Keratinocyte (primary cell): ENCODE results near the gene CDK17. TPM values are rescaled to one million over a fixed set of nuclear protein-coding genes. Genes with fewer than 3 reads are reported as not detected.
A peak's percentile ranks its signal among the peaks of the same experiment; 100 is the strongest.
"Not testable (repeated sequence)": the region's sequence is repeated elsewhere in the genome, so short reads cannot be mapped to it uniquely, and the experiment has no call there.

Experiments used
- DNase-seq: peaks from one replicate; pipeline ENCODE4 v3.0.0-alpha.2; 2011; ENCODE audit warnings: low read depth, missing footprints, low spot score
- FAIRE-seq: peaks from 2 replicates; lab custom pipeline; 2011; peaks lifted over from hg19 to GRCh38; lab: Jason Lieb, UNC
- H2AFZ ChIP-seq: 2 replicates; pipeline ENCODE4 v1.6.0; 2012; ENCODE audit warnings: low read length, control low read depth, inconsistent platforms; ENCODE audit not compliant: control insufficient read depth
- H3K27ac ChIP-seq: 2 replicates; pipeline ENCODE4 v1.5.1; 2011; ENCODE audit warnings: low read length; ENCODE audit not compliant: control insufficient read depth, insufficient read depth
- H3K27me3 ChIP-seq: 3 replicates; pipeline ENCODE4 v1.6.0; 2011; ENCODE audit warnings: low read length; ENCODE audit not compliant: control insufficient read depth, insufficient read depth; ENCODE audit errors: extremely low read depth
- H3K36me3 ChIP-seq, 2 experiments: 2 replicates in 1 of 2; 3 replicates in 1 of 2; pipeline ENCODE4 v1.5.1; 2011; ENCODE audit warnings: low read length in 2 of 2, mild to moderate bottlenecking in 1 of 2; ENCODE audit not compliant: control insufficient read depth in 2 of 2, insufficient read depth in 2 of 2; ENCODE audit errors: extremely low read depth in 1 of 2
- H3K4me1 ChIP-seq: 3 replicates; pipeline ENCODE4 v1.5.1; 2011; ENCODE audit warnings: low read length; ENCODE audit not compliant: control insufficient read depth, insufficient read depth; ENCODE audit errors: extremely low read depth
- H3K4me2 ChIP-seq: 3 replicates; pipeline ENCODE4 v1.6.0; 2011; ENCODE audit warnings: low read depth, low read length; ENCODE audit not compliant: control insufficient read depth, insufficient read depth; ENCODE audit errors: extremely low read depth
- H3K4me3 ChIP-seq, 3 experiments: fragments of 200-600 bp in 1 of 3; sonication (generic) in 1 of 3; 2 replicates in 2 of 3; 3 replicates in 1 of 3; pipeline ENCODE4 v1.5.1; 2011 to 2016; ENCODE audit warnings: low read length in 3 of 3, mild to moderate bottlenecking in 3 of 3, control low read depth in 2 of 3, inconsistent platforms in 1 of 3, low read depth in 1 of 3, mixed read lengths in 1 of 3, mixed run types in 1 of 3, moderate library complexity in 1 of 3; ENCODE audit not compliant: control insufficient read depth in 2 of 3, insufficient read depth in 2 of 3; ENCODE audit errors: extremely low read depth in 1 of 3
- H3K79me2 ChIP-seq: 2 replicates; pipeline ENCODE4 v1.6.0; 2012; ENCODE audit warnings: low read length; ENCODE audit not compliant: control insufficient read depth, insufficient read depth
- H3K9ac ChIP-seq: 3 replicates; pipeline ENCODE4 v1.6.0; 2011; ENCODE audit warnings: low read length; ENCODE audit not compliant: control insufficient read depth, insufficient read depth; ENCODE audit errors: extremely low read depth
- H3K9me1 ChIP-seq: 3 replicates; pipeline ENCODE4 v1.6.0; 2011; ENCODE audit warnings: low read length; ENCODE audit not compliant: control insufficient read depth, insufficient read depth; ENCODE audit errors: extremely low read depth
- H3K9me3 ChIP-seq: 2 replicates; pipeline ENCODE4 v1.5.1; 2012; ENCODE audit warnings: low read depth, low read length; ENCODE audit not compliant: control insufficient read depth
- H4K20me1 ChIP-seq: 3 replicates; pipeline ENCODE4 v1.6.0; 2011; ENCODE audit warnings: low read length; ENCODE audit not compliant: control insufficient read depth, insufficient read depth; ENCODE audit errors: extremely low read depth
- EZH2 ChIP-seq: IDR thresholded peaks from one replicate; pipeline ENCODE4 v1.6.1; 2012; ENCODE audit warnings: inconsistent platforms, mild to moderate bottlenecking, low read length, moderate library complexity
- dilution Hi-C: fragments of 300-500 bp; cut with MboI; formaldehyde crosslinking; loops from one replicate; pipeline ENCODE4 v1.7.0; 2020; ENCODE audit warnings: low sequenced_read_pairs; ENCODE audit not compliant: extremely low pct_ligation_motif_present
- polyA plus RNA-seq, 5 experiments: library from polyadenylated mRNA; depleted of rRNA in 3 of 5; stranded (reverse) in 3 of 5; stranded (forward) in 1 of 5; unstranded in 1 of 5; fragments of >200 nt; gene quantifications; 1 replicate in 1 of 5; 2 replicates in 3 of 5; 3 replicates in 1 of 5; pipeline versions ENCODE4 v1.2.1 to v1.2.3, GENCODE V29; 2011 to 2012; ENCODE audit warnings: missing spikeins in 2 of 5, low read depth in 1 of 5, low replicate concordance in 1 of 5
- TF ChIP-seq, protein P1 (sequence below), 3 experiments: IDR thresholded peaks in 1 of 3; conservative IDR thresholded peaks in 1 of 3; optimal IDR thresholded peaks in 1 of 3; 2 replicates in 2 of 3; 3 replicates in 1 of 3; pipeline versions ENCODE3 to v1.5.1; 2011; ENCODE audit warnings: low read length in 3 of 3, mild to moderate bottlenecking in 3 of 3, moderate library complexity in 2 of 3, control low read depth in 1 of 3, inconsistent platforms in 1 of 3; ENCODE audit not compliant: insufficient read depth in 2 of 3; ENCODE audit errors: extremely low read depth in 1 of 3

Gene CDK17
- polyA plus RNA-seq, 1 donor (not counting 4 experiments of a cell fraction or from before 2014, with no cell fraction given) = 33.0 TPM

DNA sequence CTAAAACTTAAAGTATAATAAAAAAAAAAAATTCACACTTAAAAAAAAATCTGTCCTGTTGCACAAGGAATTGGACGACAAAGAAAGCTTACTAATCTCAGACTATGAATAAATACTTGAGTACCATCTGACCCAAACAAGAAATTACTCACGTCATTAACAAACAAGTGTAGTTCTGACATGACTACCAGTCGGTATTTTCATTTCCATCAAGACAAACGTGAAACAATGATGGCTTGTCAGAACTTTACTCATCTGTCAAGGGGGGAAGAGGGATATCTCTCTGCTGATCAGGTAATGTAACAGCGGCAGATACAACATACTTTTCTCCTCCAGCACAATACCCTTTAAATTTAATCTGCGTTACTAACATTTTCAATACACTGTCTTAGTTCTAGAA lies 78.3 kb downstream of the CDK17 start:
- H2AFZ ChIP-seq = no peak overlapping the region
- peaks cover 2% of the 10 kb centered on the region for H3K4me1 ChIP-seq
- no peak overlapping the region for H3K4me2 ChIP-seq
- H3K9ac ChIP-seq = no peak overlapping the region
- dilution Hi-C loops = no loop called here
- no peak overlapping the region for H3K4me3 ChIP-seq
- no peak overlapping the region for H3K27ac ChIP-seq
- H4K20me1 ChIP-seq = peaks cover 4% of the 10 kb centered on the region
- no peak for TF ChIP-seq EZH2
- TF ChIP-seq, protein P1, sequence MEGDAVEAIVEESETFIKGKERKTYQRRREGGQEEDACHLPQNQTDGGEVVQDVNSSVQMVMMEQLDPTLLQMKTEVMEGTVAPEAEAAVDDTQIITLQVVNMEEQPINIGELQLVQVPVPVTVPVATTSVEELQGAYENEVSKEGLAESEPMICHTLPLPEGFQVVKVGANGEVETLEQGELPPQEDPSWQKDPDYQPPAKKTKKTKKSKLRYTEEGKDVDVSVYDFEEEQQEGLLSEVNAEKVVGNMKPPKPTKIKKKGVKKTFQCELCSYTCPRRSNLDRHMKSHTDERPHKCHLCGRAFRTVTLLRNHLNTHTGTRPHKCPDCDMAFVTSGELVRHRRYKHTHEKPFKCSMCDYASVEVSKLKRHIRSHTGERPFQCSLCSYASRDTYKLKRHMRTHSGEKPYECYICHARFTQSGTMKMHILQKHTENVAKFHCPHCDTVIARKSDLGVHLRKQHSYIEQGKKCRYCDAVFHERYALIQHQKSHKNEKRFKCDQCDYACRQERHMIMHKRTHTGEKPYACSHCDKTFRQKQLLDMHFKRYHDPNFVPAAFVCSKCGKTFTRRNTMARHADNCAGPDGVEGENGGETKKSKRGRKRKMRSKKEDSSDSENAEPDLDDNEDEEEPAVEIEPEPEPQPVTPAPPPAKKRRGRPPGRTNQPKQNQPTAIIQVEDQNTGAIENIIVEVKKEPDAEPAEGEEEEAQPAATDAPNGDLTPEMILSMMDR (optimal IDR thresholded peaks at IDR 0.05 in 1 of 3, IDR thresholded peaks at IDR 0.05 in 1 of 3, conservative IDR thresholded peaks at IDR 0.05 in 1 of 3; ENCODE audit: extremely low read depth in 1 of 3, insufficient read depth in 2 of 3, low read length in 3 of 3) = no peak
- FAIRE-seq (no peak), DNase-seq (no peak)
- H3K79me2 ChIP-seq = peaks cover 48% of the 10 kb centered on the region
- H3K36me3 ChIP-seq = peaks cover 1 to 16% of the 10 kb centered on the region in 2 experiments
- H3K27me3 ChIP-seq = no peaks in the 10 kb centered on the region
- no peaks in the 10 kb centered on the region for H3K9me1 ChIP-seq
- H3K9me3 ChIP-seq = no peaks in the 10 kb centered on the region

DNA sequence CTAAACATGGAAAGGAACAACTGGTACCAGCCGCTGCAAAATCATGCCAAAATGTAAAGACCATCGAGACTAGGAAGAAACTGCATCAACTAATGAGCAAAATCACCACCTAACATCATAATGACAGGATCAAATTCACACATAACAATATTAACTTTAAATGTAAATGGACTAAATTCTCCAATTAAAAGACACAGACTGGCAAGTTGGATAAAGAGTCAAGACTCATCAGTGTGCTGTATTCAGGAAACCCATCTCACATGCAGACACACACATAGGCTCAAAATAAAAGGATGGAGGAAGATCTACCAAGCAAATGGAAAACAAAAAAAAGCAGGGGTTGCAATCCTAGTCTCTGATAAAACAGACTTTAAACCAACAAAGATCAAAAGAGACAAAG lies 82.4 kb downstream of the CDK17 start:
- H3K9me1 ChIP-seq, DNase-seq, H3K36me3 ChIP-seq, H3K9ac ChIP-seq, dilution Hi-C loops, H3K27ac ChIP-seq, H3K27me3 ChIP-seq, FAIRE-seq, H4K20me1 ChIP-seq, H3K4me3 ChIP-seq, H2AFZ ChIP-seq, H3K4me2 ChIP-seq, H3K9me3 ChIP-seq: not testable (repeated sequence)
- peaks cover 33% of the 10 kb centered on the region for H3K79me2 ChIP-seq
- peaks cover 15% of the 10 kb centered on the region for H3K4me1 ChIP-seq

DNA sequence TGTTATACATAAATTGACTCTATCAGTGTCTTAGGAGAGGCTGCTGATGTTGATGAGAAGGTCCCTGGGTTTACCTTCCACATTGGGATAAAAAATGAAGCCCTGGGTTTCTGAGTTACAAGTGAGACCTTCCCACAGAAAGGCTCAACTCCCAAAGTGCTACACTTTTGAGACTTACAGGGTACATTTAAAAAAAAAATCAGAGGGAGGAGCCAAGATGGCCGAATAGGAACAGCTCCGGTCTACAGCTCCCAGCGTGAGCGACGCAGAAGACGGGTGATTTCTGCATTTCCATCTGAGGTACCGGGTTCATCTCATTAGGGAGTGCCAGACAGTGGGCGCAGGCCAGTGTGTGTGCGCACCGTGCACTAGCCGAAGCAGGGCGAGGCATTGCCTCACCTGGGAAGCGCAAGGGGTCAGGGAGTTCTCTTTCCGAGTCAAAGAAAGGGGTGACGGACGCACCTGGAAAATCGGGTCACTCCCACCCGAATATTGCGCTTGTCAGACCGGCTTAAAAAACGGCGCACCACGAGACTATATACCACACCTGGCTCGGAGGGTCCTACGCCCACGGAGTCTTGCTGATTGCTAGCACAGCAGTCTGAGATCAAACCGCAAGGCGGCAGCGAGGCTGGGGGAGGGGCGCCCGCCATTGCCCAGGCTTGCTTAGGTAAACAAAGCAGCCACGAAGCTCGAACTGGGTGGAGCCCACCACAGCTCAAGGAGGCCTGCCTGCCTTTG lies 84.3 kb downstream of the CDK17 start:
- H3K9me1 ChIP-seq, H3K9me3 ChIP-seq, DNase-seq, H2AFZ ChIP-seq, dilution Hi-C loops, H3K27me3 ChIP-seq, H3K36me3 ChIP-seq, H4K20me1 ChIP-seq, FAIRE-seq: not testable (repeated sequence)
- Histone ChIP-seq H3K9ac (peak overlapping the region; percentile 69), H3K79me2 (peaks cover 40% of the 10 kb centered on the region), H3K4me1 (peaks cover 15% of the 10 kb centered on the region), H3K4me2 (peak overlapping the region; percentile 73), H3K4me3 (peak overlapping the region; percentile 36 to 66 (median 62)), H3K27ac (peak overlapping the region; percentile 83)
